ENCODE measurements around the gene HIRA.

The HIRA gene

DNA sequence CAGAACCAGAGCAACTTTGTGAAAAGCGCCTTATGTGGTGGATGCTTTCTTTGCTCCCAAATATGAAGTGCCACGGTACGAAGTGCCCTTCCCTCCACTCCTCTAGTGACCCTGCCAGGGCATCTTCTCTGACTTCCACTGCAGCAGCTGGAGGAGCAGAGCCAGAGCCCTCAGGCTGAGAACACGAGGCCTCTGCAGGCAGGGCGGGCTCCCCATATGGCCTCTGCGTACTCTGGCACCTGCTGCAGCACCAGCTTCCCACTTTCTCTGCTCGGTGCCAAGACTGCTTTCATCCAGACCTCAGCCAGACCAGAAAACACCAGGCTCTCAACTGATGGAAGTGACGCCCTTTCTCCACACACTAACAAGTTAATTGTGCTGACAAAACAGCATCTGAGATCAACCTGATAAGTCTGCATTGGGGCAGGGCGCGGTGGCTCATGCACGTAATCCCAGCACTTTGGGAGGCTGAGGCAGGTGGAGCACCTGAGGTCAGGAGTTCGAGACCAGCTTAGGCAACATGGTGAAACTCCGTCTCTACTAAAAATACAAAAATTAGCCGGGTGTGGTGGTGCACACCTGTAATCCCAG lies 34.7 kb upstream of the HIRA start:
- H3K9me3 Mint-ChIP-seq = no peaks in the 10 kb centered on the region
- no peak overlapping the region for H3K27ac Mint-ChIP-seq
- TF ChIP-seq, protein P1, sequence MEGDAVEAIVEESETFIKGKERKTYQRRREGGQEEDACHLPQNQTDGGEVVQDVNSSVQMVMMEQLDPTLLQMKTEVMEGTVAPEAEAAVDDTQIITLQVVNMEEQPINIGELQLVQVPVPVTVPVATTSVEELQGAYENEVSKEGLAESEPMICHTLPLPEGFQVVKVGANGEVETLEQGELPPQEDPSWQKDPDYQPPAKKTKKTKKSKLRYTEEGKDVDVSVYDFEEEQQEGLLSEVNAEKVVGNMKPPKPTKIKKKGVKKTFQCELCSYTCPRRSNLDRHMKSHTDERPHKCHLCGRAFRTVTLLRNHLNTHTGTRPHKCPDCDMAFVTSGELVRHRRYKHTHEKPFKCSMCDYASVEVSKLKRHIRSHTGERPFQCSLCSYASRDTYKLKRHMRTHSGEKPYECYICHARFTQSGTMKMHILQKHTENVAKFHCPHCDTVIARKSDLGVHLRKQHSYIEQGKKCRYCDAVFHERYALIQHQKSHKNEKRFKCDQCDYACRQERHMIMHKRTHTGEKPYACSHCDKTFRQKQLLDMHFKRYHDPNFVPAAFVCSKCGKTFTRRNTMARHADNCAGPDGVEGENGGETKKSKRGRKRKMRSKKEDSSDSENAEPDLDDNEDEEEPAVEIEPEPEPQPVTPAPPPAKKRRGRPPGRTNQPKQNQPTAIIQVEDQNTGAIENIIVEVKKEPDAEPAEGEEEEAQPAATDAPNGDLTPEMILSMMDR (IDR thresholded peaks at IDR 0.05; ENCODE audit: unreplicated experiment in 3 of 3) = no peak
- no peaks in the 10 kb centered on the region for H3K4me1 Mint-ChIP-seq
- H3K4me3 Mint-ChIP-seq = no peak overlapping the region
- H3K36me3 Mint-ChIP-seq (ENCODE audit: low read depth) = peaks cover 60% of the 10 kb centered on the region
- no peaks in the 10 kb centered on the region for H3K27me3 Mint-ChIP-seq (ENCODE audit: low read depth)

DNA sequence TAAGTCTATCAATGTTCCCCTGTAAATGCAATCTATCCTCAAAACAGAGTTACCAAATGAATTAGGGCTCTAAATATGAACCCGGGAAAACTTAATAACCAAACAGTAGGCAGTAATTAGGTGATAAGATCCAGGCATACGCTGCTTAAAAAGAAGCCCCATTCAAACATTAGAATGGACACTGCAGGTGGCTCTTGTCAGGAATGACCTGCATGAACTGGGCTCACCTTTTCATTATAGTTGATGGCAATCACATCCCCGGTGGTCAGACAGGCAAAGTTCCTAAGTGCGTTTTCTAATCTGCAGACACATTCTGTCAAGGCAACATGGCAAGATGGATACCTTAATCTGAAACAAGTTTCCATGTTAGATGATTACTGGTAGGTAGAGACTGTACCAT lies 33.4 kb upstream of the HIRA start:
- peaks cover 54% of the 10 kb centered on the region for H3K36me3 Mint-ChIP-seq (ENCODE audit: low read depth)
- TF ChIP-seq, protein P1 (IDR thresholded peaks at IDR 0.05; ENCODE audit: unreplicated experiment in 3 of 3) = no peak
- no peaks in the 10 kb centered on the region for H3K27me3 Mint-ChIP-seq (ENCODE audit: low read depth)
- no peak overlapping the region for H3K27ac Mint-ChIP-seq
- no peaks in the 10 kb centered on the region for H3K4me1 Mint-ChIP-seq
- H3K9me3 Mint-ChIP-seq = no peaks in the 10 kb centered on the region
- H3K4me3 Mint-ChIP-seq = no peak overlapping the region

DNA sequence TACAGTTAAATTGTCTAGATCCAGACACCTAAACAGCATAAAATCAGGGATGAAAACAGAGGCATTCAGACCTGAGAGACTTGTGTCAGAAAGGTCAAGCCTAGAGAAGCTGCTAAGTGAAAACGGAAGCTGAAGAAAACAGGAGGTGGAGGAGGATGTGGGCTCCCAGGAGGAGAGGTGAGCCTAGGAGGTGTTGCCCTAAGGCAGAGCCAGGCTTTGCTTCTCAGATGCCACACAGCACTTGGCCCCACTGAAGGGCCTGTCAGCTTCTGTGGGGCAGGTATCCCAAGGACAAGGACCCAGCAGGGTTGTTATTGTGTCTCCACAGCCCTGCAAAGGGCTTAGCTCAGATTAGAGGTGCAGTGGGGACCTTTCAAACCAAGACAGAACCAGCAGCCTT lies 33.0 kb upstream of the HIRA start:
- Mint-ChIP-seq H3K4me3 (no peak overlapping the region), H3K9me3 (no peaks in the 10 kb centered on the region), H3K4me1 (no peaks in the 10 kb centered on the region), H3K27me3 (ENCODE audit: low read depth) (no peaks in the 10 kb centered on the region), H3K27ac (no peak overlapping the region), H3K36me3 (ENCODE audit: low read depth) (peaks cover 52% of the 10 kb centered on the region)
- TF ChIP-seq, protein P1 (IDR thresholded peaks at IDR 0.05; ENCODE audit: unreplicated experiment in 3 of 3) = no peak

DNA sequence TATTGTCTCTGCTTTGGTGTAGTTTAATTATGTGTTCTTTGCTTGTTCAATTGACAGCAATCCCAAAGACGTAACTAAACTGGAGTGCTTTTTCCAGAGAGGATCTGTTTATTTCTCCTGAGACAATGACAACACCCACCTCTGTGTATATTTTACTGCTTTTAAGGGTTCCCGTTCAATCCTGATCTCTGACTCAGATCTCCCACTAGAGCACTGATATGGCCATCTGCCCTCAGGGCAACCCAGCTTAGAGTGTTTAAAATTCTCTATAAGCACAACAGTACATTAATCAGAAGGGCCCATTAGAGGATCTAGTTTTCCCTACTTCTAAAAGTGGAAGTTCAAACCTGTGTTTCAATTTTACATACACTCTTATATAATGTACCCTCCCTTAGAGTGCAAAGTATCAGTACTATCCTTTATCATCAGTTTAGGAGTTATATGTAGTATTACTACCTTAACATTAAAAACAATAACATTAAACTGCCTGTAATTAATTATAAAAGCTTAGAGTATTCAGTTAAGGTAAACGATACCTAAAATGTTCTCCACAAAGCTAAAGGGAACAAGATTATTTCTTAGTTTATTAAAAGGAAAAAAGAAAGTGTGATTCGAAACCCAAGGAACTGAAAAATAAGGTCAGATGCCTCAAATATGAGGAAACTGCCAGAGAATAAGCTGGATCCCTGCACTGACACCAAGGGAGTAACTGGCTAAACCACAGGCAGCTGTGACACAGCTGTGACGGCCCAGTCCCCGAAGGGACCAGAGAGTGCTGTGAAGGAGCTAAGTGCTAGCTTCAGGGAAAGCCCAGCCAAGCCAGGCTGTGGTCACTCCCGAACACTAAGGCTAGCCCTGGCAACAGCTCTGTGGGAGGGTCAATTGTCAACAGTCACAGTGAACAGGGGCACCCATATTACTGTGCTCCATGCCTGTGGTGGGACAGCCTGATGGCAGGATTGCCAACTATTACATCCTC lies 32.2 kb upstream of the HIRA start:
- H3K27ac Mint-ChIP-seq = no peak overlapping the region
- no peaks in the 10 kb centered on the region for H3K27me3 Mint-ChIP-seq (ENCODE audit: low read depth)
- peaks cover 45% of the 10 kb centered on the region for H3K36me3 Mint-ChIP-seq (ENCODE audit: low read depth)
- no peaks in the 10 kb centered on the region for H3K4me1 Mint-ChIP-seq
- no peak overlapping the region for H3K4me3 Mint-ChIP-seq
- H3K9me3 Mint-ChIP-seq = no peaks in the 10 kb centered on the region
- TF ChIP-seq, protein P1 (IDR thresholded peaks at IDR 0.05; ENCODE audit: unreplicated experiment in 3 of 3) = no peak

DNA sequence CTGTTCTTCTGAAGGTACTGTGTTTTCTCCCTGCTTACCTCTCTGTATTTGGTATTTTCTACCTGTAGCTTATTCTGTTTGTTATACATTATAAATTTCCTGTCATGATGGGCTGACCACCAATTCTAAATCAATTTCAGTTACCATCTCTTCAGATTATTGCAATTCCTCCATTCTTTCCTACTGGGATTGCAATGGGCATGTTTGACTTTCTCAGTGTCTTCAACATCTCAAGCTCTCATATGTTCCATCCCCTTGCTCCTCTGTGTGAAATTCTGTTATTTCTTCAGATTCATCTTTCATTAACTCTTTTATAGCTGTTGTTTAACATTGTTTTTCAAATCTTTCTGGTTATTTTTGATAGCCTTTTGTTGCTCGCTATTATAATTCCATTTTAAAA lies 31.5 kb upstream of the HIRA start:
- H3K4me1 Mint-ChIP-seq = no peaks in the 10 kb centered on the region
- no peaks in the 10 kb centered on the region for H3K27me3 Mint-ChIP-seq (ENCODE audit: low read depth)
- no peaks in the 10 kb centered on the region for H3K9me3 Mint-ChIP-seq
- TF ChIP-seq, protein P1 (IDR thresholded peaks at IDR 0.05; ENCODE audit: unreplicated experiment in 3 of 3) = no peak
- no peak overlapping the region for H3K4me3 Mint-ChIP-seq
- H3K36me3 Mint-ChIP-seq (ENCODE audit: low read depth) = peaks cover 40% of the 10 kb centered on the region
- H3K27ac Mint-ChIP-seq = no peak overlapping the region
